Lung (tissue), 16 donors: ENCODE results near the gene GPR173. TPM values are rescaled to one million over a fixed set of nuclear protein-coding genes. Genes with fewer than 3 reads are reported as not detected.

Source experiments
- ATAC-seq: fragments of 200-7000 bp; cut with Tn5 transposase; one replicate; pipeline ENCODE4 v1.9.1; 2020; ENCODE audit warnings: moderate number of reproducible peaks; ENCODE audit not compliant: insufficient read depth, low FRiP score
- DNase-seq, 3 donors: peaks; one replicate each; pipeline ENCODE4 v3.0.0-alpha.2; 2013 to 2017
- H3K27ac ChIP-seq, 2 donors: one replicate each; pipeline ENCODE4 v1.5.1; 2013; ENCODE audit warnings: mild to moderate bottlenecking in 2 of 2, moderate library complexity in 2 of 2, control low read depth in 1 of 2, inconsistent platforms in 1 of 2, low read depth in 1 of 2, low read length in 1 of 2
- H3K27me3 ChIP-seq, 3 donors: one replicate each; pipeline ENCODE4 v1.5.1; 2013; ENCODE audit warnings: low read length in 2 of 3; ENCODE audit not compliant: control insufficient read depth in 3 of 3, insufficient read depth in 3 of 3
- H3K36me3 ChIP-seq, 4 donors: one replicate each; pipeline ENCODE4 v1.5.1; 2013; ENCODE audit warnings: low read length in 4 of 4, mild to moderate bottlenecking in 1 of 4, moderate library complexity in 1 of 4; ENCODE audit not compliant: control insufficient read depth in 4 of 4, insufficient read depth in 4 of 4
- H3K4me1 ChIP-seq, 5 donors: one replicate each; pipeline ENCODE4 v1.5.1; 2013; ENCODE audit warnings: low read length in 5 of 5, mild to moderate bottlenecking in 2 of 5, moderate library complexity in 1 of 5; ENCODE audit not compliant: control insufficient read depth in 5 of 5, insufficient read depth in 5 of 5
- H3K4me3 ChIP-seq: one replicate; pipeline ENCODE4 v1.5.1; 2013; ENCODE audit warnings: mild to moderate bottlenecking, control low read depth, moderate library complexity
- H3K9ac ChIP-seq, 2 donors: one replicate each; pipeline ENCODE4 v1.5.1; 2013; ENCODE audit warnings: low read length in 2 of 2, control low read depth in 1 of 2; ENCODE audit not compliant: insufficient read depth in 1 of 2
- H3K9me3 ChIP-seq, 4 donors: one replicate each; pipeline ENCODE4 v1.5.1; 2013; ENCODE audit warnings: low read length in 3 of 4, mild to moderate bottlenecking in 1 of 4, moderate library complexity in 1 of 4; ENCODE audit not compliant: control insufficient read depth in 4 of 4, insufficient read depth in 3 of 4
- WGBS, 2 donors: extraction: QIAGEN DNeasy Blood & Tissue Kit; methylation state at CpG; one replicate each; pipeline ENCODE4 v1.1.7; 2013; 5-methylcytosine and 5-hydroxymethylcytosine counted together
- long read RNA-seq, 5 donors: transcript quantifications; one replicate each; lab custom pipeline, GENCODE V29; 2026
- polyA plus RNA-seq, 2 donors: library from polyadenylated mRNA; stranded (reverse); fragments of 200-250 nt; gene quantifications; one replicate each; pipeline ENCODE4 v1.2.1, GENCODE V29; 2013
- total RNA-seq, 2 donors: library from RNA; depleted of rRNA in 1 of 2; stranded (reverse); fragments of >200 nt in 1 of 2; gene quantifications; one replicate each; pipeline ENCODE4 v1.2.1, GENCODE V29; 2014 to 2021
- TF ChIP-seq, protein P1 (sequence below): IDR thresholded peaks from 2 replicates; pipeline ENCODE4 v1.5.1; 2012; ENCODE audit warnings: mild to moderate bottlenecking; ENCODE audit errors: control extremely low read depth, extremely low read depth
- donor health status: control.
- donor health status: control.
- donor health status: Bipolar disorder and iron deficiency.
- donor health status: healthy.
- donor health status: DM: yes; HTN: yes; CAD: no.

The GPR173 gene, protein sequence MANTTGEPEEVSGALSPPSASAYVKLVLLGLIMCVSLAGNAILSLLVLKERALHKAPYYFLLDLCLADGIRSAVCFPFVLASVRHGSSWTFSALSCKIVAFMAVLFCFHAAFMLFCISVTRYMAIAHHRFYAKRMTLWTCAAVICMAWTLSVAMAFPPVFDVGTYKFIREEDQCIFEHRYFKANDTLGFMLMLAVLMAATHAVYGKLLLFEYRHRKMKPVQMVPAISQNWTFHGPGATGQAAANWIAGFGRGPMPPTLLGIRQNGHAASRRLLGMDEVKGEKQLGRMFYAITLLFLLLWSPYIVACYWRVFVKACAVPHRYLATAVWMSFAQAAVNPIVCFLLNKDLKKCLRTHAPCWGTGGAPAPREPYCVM
- total RNA-seq (1 to 10 TPM; 3.1 to 4.6 TPM), polyA plus RNA-seq (under 1 TPM; 0.94 to 0.96 TPM)
- long read RNA-seq, donor 1, full-length matches to known transcripts, result 1 of 1 reads
- long read RNA-seq, donor 1, partial matches to known transcripts, result 0 of 1 reads
- long read RNA-seq, donor 1, other reads (novel, unspliced or antisense), result 0 of 1 reads
- long read RNA-seq, donor 2, partial matches to known transcripts, result 0 of 1 reads
- long read RNA-seq, donor 2, other reads (novel, unspliced or antisense), result 0 of 1 reads
- long read RNA-seq, donor 3, result 0 reads
- long read RNA-seq, donor 4, result 0 reads
- long read RNA-seq, donor 5, full-length matches to known transcripts, result 3 of 15 reads
- long read RNA-seq, donor 5, partial matches to known transcripts, result 12 of 15 reads
- long read RNA-seq, donor 5, other reads (novel, unspliced or antisense), result 0 of 15 reads

DNA sequence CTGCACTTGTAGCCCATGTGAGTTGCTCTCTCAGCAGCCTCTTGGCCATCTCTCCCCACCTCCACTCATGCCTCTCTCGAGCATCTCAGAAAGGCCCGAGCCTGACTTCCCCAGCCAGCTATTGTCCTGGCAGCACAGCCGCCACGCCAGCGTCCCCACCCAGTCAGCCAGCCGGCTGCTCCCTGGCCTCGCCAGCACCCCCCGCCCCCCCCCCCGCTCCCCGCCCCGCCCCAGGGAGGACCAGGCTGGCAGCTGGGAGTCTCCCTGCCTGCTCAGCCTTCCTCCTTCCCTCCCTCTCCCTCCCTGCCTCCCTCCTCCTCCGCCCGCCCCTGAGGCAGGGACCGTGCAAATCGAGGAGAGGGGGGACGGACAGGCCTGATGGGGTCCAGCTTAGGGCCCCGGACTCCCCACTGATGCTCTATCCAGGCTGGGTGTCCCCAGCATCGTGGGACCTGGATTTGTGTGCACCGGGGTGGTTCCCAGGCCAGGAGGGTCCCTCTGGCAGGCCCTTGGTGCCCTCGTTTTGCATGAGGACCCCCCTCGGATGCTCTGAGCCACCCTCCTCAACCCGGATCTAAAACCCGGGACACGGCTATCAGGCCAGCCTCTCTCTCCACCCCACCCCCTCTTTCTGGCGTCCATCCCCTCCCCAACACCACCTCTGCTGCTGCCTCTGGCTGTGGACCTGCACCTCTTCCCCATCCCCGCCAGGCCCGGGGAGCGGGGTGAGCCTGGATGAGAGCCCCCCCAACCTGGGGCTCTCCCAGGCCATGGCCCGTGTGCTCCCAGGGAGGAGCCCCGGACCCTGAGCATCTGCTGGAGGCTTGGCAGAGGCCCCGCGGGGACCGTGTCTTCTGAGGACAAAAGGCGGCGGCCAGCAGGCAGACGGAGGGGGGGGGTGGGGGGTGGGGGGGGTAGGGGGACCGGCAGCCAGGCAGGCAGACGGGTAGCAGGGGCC, at the start of gene GPR173:
Gene GPR173 (plus strand): TSS at position 621 of the 958 bp plus-strand sequence. CDS start 27,833 bp downstream, outside the sequence.
- Histone ChIP-seq H3K9ac (peak within 1 kb of the TSS in 1 of 2 donors; percentile 38), H3K9me3 (no peaks in the 10 kb centered on the region), H3K27ac (no peak within 1 kb of the TSS), H3K4me3 (peak within 1 kb of the TSS; percentile 1), H3K36me3 (peaks cover 0 to 3% (median 0%) of the 10 kb centered on the region in 4 donors), H3K4me1 (peaks cover 0 to 5% (median 0%) of the 10 kb centered on the region in 5 donors), H3K27me3 (peaks cover 0 to 48% (median 25%) of the 10 kb centered on the region in 3 donors)
- peak; percentile 75 to 80 (median 80) for DNase-seq
- WGBS, 2 donors, result 0 to 31% methylated on average over 14 to 36 of the region's 38 CpGs
- TF ChIP-seq, protein P1, sequence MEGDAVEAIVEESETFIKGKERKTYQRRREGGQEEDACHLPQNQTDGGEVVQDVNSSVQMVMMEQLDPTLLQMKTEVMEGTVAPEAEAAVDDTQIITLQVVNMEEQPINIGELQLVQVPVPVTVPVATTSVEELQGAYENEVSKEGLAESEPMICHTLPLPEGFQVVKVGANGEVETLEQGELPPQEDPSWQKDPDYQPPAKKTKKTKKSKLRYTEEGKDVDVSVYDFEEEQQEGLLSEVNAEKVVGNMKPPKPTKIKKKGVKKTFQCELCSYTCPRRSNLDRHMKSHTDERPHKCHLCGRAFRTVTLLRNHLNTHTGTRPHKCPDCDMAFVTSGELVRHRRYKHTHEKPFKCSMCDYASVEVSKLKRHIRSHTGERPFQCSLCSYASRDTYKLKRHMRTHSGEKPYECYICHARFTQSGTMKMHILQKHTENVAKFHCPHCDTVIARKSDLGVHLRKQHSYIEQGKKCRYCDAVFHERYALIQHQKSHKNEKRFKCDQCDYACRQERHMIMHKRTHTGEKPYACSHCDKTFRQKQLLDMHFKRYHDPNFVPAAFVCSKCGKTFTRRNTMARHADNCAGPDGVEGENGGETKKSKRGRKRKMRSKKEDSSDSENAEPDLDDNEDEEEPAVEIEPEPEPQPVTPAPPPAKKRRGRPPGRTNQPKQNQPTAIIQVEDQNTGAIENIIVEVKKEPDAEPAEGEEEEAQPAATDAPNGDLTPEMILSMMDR, result no peak
- peak; percentile 80 for ATAC-seq

DNA sequence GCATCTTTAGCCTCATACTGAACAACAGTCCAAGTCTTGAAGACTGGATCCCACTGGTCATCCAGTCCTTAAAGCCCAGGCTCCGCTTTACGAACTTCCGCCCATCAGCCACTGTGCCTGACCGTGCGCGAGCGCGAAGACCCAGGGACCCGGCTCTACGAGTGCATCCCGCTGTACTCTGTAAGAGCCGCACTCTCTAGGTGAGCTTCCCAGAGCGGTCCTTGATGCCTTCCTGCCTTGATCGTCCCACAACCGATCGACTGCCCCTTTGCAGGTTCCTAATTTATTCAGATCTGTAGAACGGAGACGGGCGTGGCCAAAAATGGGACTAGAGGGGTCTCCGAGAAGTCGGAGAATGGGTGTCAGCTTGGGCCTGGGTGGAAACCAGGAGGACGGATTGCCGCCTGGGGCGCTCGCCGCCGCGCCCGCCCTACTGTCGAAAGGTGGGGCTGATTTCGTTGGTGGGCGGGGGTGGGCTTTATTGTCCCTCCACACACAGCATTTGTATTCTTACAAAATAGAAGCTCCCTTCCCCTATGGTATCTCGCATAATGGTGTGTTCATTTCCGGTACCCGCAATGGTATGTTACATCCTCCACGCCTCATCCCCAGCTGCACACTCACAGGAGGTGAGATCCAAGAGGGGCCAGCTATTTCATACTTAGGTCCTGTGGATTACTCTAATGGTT, 48.0 kb upstream of the GPR173 start:
- Histone ChIP-seq H3K27ac (no peak overlapping the region), H3K9me3 (peaks cover 0 to 8% (median 0%) of the 10 kb centered on the region in 4 donors), H3K27me3 (peaks cover 10 to 45% (median 25%) of the 10 kb centered on the region in 3 donors), H3K36me3 (no peaks in the 10 kb centered on the region), H3K4me3 (no peak overlapping the region), H3K4me1 (peaks cover 0 to 10% (median 1%) of the 10 kb centered on the region in 5 donors), H3K9ac (no peak overlapping the region)
- 17 to 48% methylated on average over 36 of the region's 36 CpGs for WGBS, 2 donors
- DNase-seq, result peak in 1 of 3 donors; percentile 8
- TF ChIP-seq, protein P1, result no peak
- no peak for ATAC-seq

DNA sequence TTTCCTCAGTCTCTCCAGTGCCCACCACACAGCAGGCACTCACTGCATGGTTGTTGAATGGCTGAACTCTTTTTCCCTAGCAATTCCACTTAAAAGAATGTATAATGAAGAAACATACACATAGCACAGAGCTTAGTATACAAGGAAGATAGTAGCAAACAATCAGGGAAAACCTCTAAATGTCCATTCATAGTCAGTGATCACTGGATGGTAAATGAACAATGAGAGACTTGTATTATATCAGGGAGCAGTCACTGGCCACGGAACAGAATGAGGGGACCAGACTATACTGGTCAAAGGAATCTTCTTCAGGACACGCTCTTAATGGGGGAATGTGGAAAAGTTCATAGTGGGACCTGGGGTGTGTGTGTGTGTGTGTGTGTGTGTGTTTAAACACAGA, 46.6 kb upstream of the GPR173 start:
- Histone ChIP-seq H3K27ac (no peak overlapping the region), H3K4me3 (no peak overlapping the region), H3K4me1 (peaks cover 0 to 6% (median 1%) of the 10 kb centered on the region in 5 donors), H3K9me3 (peaks cover 0 to 9% (median 0%) of the 10 kb centered on the region in 4 donors), H3K9ac (no peak overlapping the region), H3K27me3 (peaks cover 10 to 48% (median 25%) of the 10 kb centered on the region in 3 donors), H3K36me3 (no peaks in the 10 kb centered on the region)
- TF ChIP-seq, protein P1, result no peak
- DNase-seq (no peak), ATAC-seq (no peak)
- WGBS, 2 donors, result 73 to 100% methylated on average over 2 of the region's 2 CpGs
